HL-60 (cell line): ENCODE results near the gene PCA3.

Source experiments
- DNase-seq, 2 experiments: peaks; one replicate each; pipeline ENCODE4 v3.0.0-alpha.2; 2010 to 2020; ENCODE audit warnings: low read depth in 1 of 2, low spot score in 1 of 2
- H3K27ac ChIP-seq: fragments of 250-450 bp; sonication (Bioruptor Pico); replicated peaks from 2 replicates; pipeline ENCODE4 v1.5.1; 2020; ENCODE audit warnings: mild to moderate bottlenecking, moderate library complexity
- H3K27me3 ChIP-seq: fragments of 250-450 bp; sonication (Bioruptor Pico); 2 replicates; pipeline ENCODE4 v1.5.1; 2021; ENCODE audit warnings: mild to moderate bottlenecking, moderate library complexity; ENCODE audit not compliant: insufficient read depth, poor library complexity, severe bottlenecking
- H3K4me3 ChIP-seq: replicated peaks from 2 replicates; pipeline ENCODE4 v1.5.1; 2011; ENCODE audit warnings: mild to moderate bottlenecking, control low read depth, low read length; ENCODE audit not compliant: insufficient read depth
- GABPA ChIP-seq: IDR thresholded peaks from 2 replicates; pipeline ENCODE4 v1.6.1; 2012; ENCODE audit warnings: low read depth
- POLR2AphosphoS5 ChIP-seq: IDR thresholded peaks from 2 replicates; pipeline ENCODE4 v1.6.1; 2012; ENCODE audit warnings: low read depth
- SPI1 ChIP-seq: IDR thresholded peaks from 2 replicates; pipeline ENCODE4 v1.6.1; 2012; ENCODE audit warnings: low read depth, mild to moderate bottlenecking, borderline replicate concordance
- TF ChIP-seq, protein P1 (sequence below): IDR thresholded peaks from 2 replicates; pipeline ENCODE4 v1.6.1; 2012; ENCODE audit warnings: low read depth; ENCODE audit not compliant: insufficient replicate concordance
- TF ChIP-seq, protein P2 (sequence below): IDR thresholded peaks from one replicate; pipeline ENCODE4 v1.5.1; 2011; ENCODE audit warnings: low read length, control low read depth, inconsistent platforms; ENCODE audit not compliant: insufficient read depth

The PCA3 gene

DNA sequence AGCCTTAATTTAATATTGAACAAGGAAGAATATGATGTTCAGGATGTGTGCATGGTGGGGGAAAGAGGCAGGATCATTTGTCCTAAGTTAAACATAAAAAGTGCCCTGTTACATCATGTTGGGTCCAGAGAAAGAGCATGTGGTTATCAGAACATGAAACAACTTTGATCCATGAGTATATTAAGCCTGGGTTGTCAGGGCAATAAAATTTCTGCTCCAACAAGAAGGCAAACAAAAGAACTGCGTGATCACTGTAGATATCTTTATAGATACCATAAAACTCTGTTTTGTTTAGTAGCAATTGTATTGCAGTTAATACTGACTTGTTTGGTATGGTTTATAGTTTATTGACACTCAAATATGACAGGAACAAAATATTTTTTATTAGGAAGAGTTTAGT, 35.2 kb downstream of the PCA3 start:
- H3K4me3 ChIP-seq = no peak overlapping the region
- DNase-seq = no peak
- H3K27me3 ChIP-seq = peaks cover 10% of the 10 kb centered on the region
- no peak overlapping the region for H3K27ac ChIP-seq
- TF ChIP-seq, protein P1, sequence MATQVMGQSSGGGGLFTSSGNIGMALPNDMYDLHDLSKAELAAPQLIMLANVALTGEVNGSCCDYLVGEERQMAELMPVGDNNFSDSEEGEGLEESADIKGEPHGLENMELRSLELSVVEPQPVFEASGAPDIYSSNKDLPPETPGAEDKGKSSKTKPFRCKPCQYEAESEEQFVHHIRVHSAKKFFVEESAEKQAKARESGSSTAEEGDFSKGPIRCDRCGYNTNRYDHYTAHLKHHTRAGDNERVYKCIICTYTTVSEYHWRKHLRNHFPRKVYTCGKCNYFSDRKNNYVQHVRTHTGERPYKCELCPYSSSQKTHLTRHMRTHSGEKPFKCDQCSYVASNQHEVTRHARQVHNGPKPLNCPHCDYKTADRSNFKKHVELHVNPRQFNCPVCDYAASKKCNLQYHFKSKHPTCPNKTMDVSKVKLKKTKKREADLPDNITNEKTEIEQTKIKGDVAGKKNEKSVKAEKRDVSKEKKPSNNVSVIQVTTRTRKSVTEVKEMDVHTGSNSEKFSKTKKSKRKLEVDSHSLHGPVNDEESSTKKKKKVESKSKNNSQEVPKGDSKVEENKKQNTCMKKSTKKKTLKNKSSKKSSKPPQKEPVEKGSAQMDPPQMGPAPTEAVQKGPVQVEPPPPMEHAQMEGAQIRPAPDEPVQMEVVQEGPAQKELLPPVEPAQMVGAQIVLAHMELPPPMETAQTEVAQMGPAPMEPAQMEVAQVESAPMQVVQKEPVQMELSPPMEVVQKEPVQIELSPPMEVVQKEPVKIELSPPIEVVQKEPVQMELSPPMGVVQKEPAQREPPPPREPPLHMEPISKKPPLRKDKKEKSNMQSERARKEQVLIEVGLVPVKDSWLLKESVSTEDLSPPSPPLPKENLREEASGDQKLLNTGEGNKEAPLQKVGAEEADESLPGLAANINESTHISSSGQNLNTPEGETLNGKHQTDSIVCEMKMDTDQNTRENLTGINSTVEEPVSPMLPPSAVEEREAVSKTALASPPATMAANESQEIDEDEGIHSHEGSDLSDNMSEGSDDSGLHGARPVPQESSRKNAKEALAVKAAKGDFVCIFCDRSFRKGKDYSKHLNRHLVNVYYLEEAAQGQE = no peak
- no peak for TF ChIP-seq GABPA
- no peak for TF ChIP-seq SPI1
- TF ChIP-seq, protein P2, sequence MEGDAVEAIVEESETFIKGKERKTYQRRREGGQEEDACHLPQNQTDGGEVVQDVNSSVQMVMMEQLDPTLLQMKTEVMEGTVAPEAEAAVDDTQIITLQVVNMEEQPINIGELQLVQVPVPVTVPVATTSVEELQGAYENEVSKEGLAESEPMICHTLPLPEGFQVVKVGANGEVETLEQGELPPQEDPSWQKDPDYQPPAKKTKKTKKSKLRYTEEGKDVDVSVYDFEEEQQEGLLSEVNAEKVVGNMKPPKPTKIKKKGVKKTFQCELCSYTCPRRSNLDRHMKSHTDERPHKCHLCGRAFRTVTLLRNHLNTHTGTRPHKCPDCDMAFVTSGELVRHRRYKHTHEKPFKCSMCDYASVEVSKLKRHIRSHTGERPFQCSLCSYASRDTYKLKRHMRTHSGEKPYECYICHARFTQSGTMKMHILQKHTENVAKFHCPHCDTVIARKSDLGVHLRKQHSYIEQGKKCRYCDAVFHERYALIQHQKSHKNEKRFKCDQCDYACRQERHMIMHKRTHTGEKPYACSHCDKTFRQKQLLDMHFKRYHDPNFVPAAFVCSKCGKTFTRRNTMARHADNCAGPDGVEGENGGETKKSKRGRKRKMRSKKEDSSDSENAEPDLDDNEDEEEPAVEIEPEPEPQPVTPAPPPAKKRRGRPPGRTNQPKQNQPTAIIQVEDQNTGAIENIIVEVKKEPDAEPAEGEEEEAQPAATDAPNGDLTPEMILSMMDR = no peak
- TF ChIP-seq POLR2AphosphoS5 = no peak

DNA sequence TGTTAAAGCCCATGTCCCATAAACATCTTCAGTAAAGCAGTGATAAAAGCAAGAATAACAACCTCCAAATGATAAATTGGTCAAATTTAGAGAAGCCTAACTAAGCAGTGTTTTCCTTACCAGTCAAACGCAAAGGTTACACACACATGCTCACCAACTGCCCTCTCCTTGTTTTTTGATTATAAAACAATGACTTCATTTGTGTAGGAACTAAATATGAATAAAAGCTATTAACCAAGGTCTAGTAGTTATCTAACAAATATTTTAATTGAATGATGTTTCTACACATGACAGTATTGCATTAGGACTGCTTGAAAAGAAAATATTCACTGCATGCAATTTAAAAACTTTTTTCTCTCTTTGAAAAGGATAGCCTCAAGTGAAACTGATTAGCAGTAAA, 36.7 kb downstream of the PCA3 start:
- peaks cover 10% of the 10 kb centered on the region for H3K27me3 ChIP-seq
- TF ChIP-seq, protein P2 = no peak
- no peak for TF ChIP-seq SPI1
- DNase-seq = no peak
- H3K27ac ChIP-seq = no peak overlapping the region
- no peak overlapping the region for H3K4me3 ChIP-seq

DNA sequence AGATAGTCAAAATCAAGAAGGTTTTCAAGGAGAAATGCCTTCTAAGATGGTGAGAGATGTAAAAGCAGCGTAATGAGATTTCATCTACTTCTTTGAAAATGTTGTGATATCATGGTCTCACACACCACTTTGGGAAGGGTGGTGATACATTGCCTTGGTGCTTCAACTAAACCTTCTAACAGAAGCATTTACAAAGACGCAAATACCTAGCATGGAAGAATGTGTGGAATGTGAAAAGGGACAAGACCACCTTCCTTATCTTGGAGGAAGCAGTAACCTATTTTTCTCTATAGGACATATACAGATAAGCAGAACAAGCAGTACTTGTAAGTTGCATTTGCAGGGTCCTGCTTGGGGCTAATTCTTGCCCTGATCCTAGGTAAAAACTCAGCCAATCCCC, 38.8 kb downstream of the PCA3 start:
- no peak overlapping the region for H3K4me3 ChIP-seq
- no peak overlapping the region for H3K27ac ChIP-seq
- H3K27me3 ChIP-seq = peaks cover 6% of the 10 kb centered on the region
- no peak for TF ChIP-seq SPI1
- no peak for TF ChIP-seq GABPA
- TF ChIP-seq POLR2AphosphoS5 = no peak
- TF ChIP-seq, protein P1 = no peak
- TF ChIP-seq, protein P2 = no peak
- no peak for DNase-seq

DNA sequence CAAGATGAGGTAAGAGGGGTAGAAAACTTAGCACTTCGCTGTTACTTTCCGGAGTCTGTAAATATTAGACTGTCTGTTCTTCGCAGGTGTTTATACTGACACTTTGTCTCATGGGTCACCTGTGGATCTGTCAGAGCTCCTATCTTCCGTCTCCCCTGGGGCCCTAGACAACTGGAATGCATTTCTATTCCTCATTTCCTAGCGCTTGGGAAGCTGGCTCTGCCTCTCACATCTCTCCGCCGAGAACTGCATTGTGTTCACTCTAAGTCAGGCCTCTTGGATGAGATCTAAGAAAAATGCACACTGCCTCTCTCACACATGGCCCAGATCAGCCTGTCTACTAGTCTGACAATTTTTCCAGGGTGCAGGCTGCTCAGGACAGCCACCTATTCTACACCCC, 39.5 kb downstream of the PCA3 start:
- peaks cover 6% of the 10 kb centered on the region for H3K27me3 ChIP-seq
- no peak for DNase-seq
- H3K27ac ChIP-seq = no peak overlapping the region
- H3K4me3 ChIP-seq = no peak overlapping the region
- TF ChIP-seq POLR2AphosphoS5 = no peak
- TF ChIP-seq SPI1 = no peak
- TF ChIP-seq, protein P2 = no peak
- TF ChIP-seq GABPA = no peak
- TF ChIP-seq, protein P1 = no peak
